HG03064 (cell line): ENCODE data around the gene TMC3.
"Not testable (repeated sequence)": the region's sequence is repeated elsewhere in the genome, so short reads cannot be mapped to it uniquely, and the experiment has no call there.

Experiments
- ATAC-seq: cut with Tn5 transposase; IDR thresholded peaks from one replicate; pipeline ENCODE4 v1.9.1; 2021; ENCODE audit warnings: low read depth; ENCODE audit not compliant: unreplicated experiment

Gene TMC3

GRCh38 chr15:81348691-81349090, 25.3 kb downstream of the TMC3 start:
- ATAC-seq: not testable (repeated sequence)

- no peak for ATAC-seq
These were observed 26.1 kb downstream of the TMC3 start for GRCh38 chr15:81347910-81348309.

GRCh38 chr15:81346611-81347010, 27.4 kb downstream of the TMC3 start:
- no peak for ATAC-seq

- no peak for ATAC-seq
These were observed 30.6 kb downstream of the TMC3 start for GRCh38 chr15:81343371-81343770.

- no peak for ATAC-seq
These were observed 32.7 kb downstream of the TMC3 start for GRCh38 chr15:81341351-81341750.

- ATAC-seq: no peak
These were observed 34.2 kb downstream of the TMC3 start for GRCh38 chr15:81339851-81340250.

GRCh38 chr15:81339321-81339720, 34.7 kb downstream of the TMC3 start:
- no peak for ATAC-seq

GRCh38 chr15:81338170-81339007, 35.6 kb downstream of the TMC3 start:
- ATAC-seq: no peak

- no peak for ATAC-seq
These were observed 36.3 kb downstream of the TMC3 start for GRCh38 chr15:81337713-81338157.

- ATAC-seq: no peak
These were observed 36.8 kb downstream of the TMC3 start for GRCh38 chr15:81337241-81337640.

GRCh38 chr15:81336568-81336967, 37.4 kb downstream of the TMC3 start:
- ATAC-seq: no peak

- ATAC-seq: no peak
These were observed 38.4 kb downstream of the TMC3 start for GRCh38 chr15:81335631-81336030.

GRCh38 chr15:81334768-81335435, 39.1 kb downstream of the TMC3 start:
- ATAC-seq: no peak

GRCh38 chr15:81333363-81333762, 40.6 kb downstream of the TMC3 start:
- no peak for ATAC-seq

GRCh38 chr15:81332326-81332725, 41.7 kb downstream of the TMC3 start:
- no peak for ATAC-seq

- no peak for ATAC-seq
These were observed 42.4 kb downstream of the TMC3 start for GRCh38 chr15:81331600-81331999.

GRCh38 chr15:81331141-81331540, 42.9 kb downstream of the TMC3 start:
- not testable (repeated sequence) for ATAC-seq

GRCh38 chr15:81330366-81331090, 43.5 kb downstream of the TMC3 start:
- ATAC-seq: no peak

- no peak for ATAC-seq
These were observed 44.6 kb downstream of the TMC3 start for GRCh38 chr15:81329446-81329845.

GRCh38 chr15:81327516-81327915, 46.5 kb downstream of the TMC3 start:
- ATAC-seq: no peak
